ENCODE data around the gene BRCA2. TPM values are rescaled to one million over a fixed set of nuclear protein-coding genes. Genes with fewer than 3 reads are reported as not detected.

The BRCA2 gene
- total and polyA plus RNA-seq, 2 donors (not counting 1 experiment from before 2014, with no cell fraction given) = 1.2 to 6.0 TPM

DNA sequence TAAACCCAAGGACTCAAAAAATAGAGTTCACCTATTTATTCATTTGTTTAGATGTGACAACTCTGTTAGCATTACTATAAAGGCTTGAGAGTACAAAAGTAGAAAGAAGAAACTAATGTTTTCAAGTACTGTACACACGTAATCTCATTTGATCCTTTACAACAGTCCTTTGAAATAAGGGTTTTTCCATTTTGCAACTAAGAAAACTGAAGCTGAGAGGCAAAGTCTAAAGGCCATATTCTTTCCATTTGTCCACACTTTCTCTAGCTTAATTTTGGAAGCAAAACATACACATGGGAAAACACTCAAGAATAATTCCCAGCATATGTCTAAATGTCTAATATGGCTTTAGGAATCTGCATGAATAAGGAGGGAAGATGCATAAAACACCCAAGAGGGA lies 34.2 kb upstream of the BRCA2 start:
- no CpG with 5 or more reads among the region's 1 CpG for WGBS (ENCODE audit: insufficient coverage)
- ATAC-seq (ENCODE audit: low read depth) (no peak), DNase-seq (no peak)
- Histone ChIP-seq H3K4me3 (ENCODE audit: control extremely low read depth in 1 of 5, extremely low read depth in 1 of 5, insufficient read depth in 1 of 5, low read depth in 2 of 5, low read length in 4 of 5) (no peak overlapping the region), H3K27me3 (replicated peaks in 1 of 4; ENCODE audit: control extremely low read depth in 1 of 4, control insufficient read depth in 3 of 4, insufficient read depth in 4 of 4, low read length in 3 of 4) (no peaks in the 10 kb centered on the region), H3K4me2 (replicated peaks; ENCODE audit: low read depth, low read length, poor library complexity, severe bottlenecking) (no peak overlapping the region), H3K36me3 (replicated peaks in 1 of 2; ENCODE audit: control extremely low read depth in 1 of 2, control insufficient read depth in 1 of 2, extremely low read depth in 1 of 2, insufficient read depth in 2 of 2, low read length in 1 of 2) (peaks cover 0 to 2% of the 10 kb centered on the region in 2 experiments), H4K20me1 (ENCODE audit: control insufficient read depth, insufficient read depth, low read length, poor library complexity, severe bottlenecking) (no peaks in the 10 kb centered on the region), H3K4me1 (ENCODE audit: control insufficient read depth in 2 of 2, insufficient read depth in 2 of 2, low read length in 2 of 2) (no peaks in the 10 kb centered on the region), H3K9ac (ENCODE audit: low read length) (no peak overlapping the region), H3K9me3 (ENCODE audit: control extremely low read depth in 1 of 3, control insufficient read depth in 2 of 3, insufficient read depth in 1 of 3, low read length in 2 of 3) (no peaks in the 10 kb centered on the region), H3K27ac (ENCODE audit: low read length in 2 of 2) (no peak overlapping the region), H3K79me2 (ENCODE audit: control insufficient read depth, insufficient read depth, low read length) (no peaks in the 10 kb centered on the region), H2AFZ (ENCODE audit: insufficient read depth, low read depth, low read length, poor library complexity, severe bottlenecking) (no peak overlapping the region)
- Mint-ChIP-seq H3K4me1 (no peaks in the 10 kb centered on the region), H3K9me3 (ENCODE audit: insufficient read depth) (no peaks in the 10 kb centered on the region), H3K4me3 (no peak overlapping the region), H3K27me3 (no peaks in the 10 kb centered on the region), H3K27ac (no peak overlapping the region)
- ChIA-PET CTCF (interaction anchor here (0.6 kb wide), 1 partner anchor 404 kb away, joined by 3 read pairs; no protein-coding TSS in a partner anchor), POLR2A (no interaction called here)
- TF ChIP-seq EZH2 (IDR thresholded peaks at IDR 0.05; ENCODE audit: borderline replicate concordance, insufficient read depth, low read depth, low read length, poor library complexity, severe bottlenecking) = no peak
- TF ChIP-seq, protein P1, sequence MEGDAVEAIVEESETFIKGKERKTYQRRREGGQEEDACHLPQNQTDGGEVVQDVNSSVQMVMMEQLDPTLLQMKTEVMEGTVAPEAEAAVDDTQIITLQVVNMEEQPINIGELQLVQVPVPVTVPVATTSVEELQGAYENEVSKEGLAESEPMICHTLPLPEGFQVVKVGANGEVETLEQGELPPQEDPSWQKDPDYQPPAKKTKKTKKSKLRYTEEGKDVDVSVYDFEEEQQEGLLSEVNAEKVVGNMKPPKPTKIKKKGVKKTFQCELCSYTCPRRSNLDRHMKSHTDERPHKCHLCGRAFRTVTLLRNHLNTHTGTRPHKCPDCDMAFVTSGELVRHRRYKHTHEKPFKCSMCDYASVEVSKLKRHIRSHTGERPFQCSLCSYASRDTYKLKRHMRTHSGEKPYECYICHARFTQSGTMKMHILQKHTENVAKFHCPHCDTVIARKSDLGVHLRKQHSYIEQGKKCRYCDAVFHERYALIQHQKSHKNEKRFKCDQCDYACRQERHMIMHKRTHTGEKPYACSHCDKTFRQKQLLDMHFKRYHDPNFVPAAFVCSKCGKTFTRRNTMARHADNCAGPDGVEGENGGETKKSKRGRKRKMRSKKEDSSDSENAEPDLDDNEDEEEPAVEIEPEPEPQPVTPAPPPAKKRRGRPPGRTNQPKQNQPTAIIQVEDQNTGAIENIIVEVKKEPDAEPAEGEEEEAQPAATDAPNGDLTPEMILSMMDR (IDR thresholded peaks at IDR 0.05) = no peak
- intact Hi-C loops (cut with micrococcal nuclease) = no loop called here

DNA sequence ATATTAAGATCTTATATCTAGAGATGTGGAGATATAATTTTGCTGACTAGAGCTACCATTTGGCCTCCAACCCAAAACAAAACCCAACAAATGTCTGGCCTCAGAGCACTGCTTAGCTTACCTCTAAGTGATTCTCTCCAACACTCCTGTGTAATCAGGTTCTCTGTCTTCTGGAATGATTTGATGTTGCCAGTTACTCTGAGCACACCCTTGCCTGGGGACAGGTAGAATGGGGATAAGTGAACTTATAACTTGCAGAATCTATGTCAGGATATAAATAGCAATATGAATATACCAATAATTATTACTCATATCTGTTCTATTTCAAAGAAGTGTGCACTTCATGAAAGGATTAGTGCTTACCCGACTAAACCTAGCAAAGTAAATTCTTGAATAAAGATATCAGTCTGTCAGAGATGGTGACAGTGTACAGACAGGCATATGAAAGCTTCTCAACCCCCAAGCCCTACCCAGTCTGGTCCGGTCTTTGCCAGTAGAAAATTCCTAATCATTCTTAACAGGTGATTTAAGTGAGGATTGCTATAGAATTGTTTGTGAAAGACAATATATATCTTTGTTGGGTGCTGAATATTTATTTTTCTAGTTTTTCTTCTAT lies 33.1 kb upstream of the BRCA2 start:
- no peaks in the 10 kb centered on the region for H3K9me3 ChIP-seq (ENCODE audit: control extremely low read depth in 1 of 3, control insufficient read depth in 2 of 3, insufficient read depth in 1 of 3, low read length in 2 of 3)
- H3K4me3 ChIP-seq (ENCODE audit: control extremely low read depth in 1 of 5, extremely low read depth in 1 of 5, insufficient read depth in 1 of 5, low read depth in 2 of 5, low read length in 4 of 5) = no peak overlapping the region
- no peaks in the 10 kb centered on the region for H3K4me1 Mint-ChIP-seq
- H3K27ac ChIP-seq (ENCODE audit: low read length in 2 of 2) = no peak overlapping the region
- DNase-seq = no peak
- no peak overlapping the region for H3K9ac ChIP-seq (ENCODE audit: low read length)
- H3K4me1 ChIP-seq (ENCODE audit: control insufficient read depth in 2 of 2, insufficient read depth in 2 of 2, low read length in 2 of 2) = no peaks in the 10 kb centered on the region
- H2AFZ ChIP-seq (ENCODE audit: insufficient read depth, low read depth, low read length, poor library complexity, severe bottlenecking) = no peak overlapping the region
- ChIA-PET POLR2A (no interaction called here), CTCF (no interaction called here)
- no peaks in the 10 kb centered on the region for H3K27me3 Mint-ChIP-seq
- no peaks in the 10 kb centered on the region for H3K27me3 ChIP-seq (replicated peaks in 1 of 4; ENCODE audit: control extremely low read depth in 1 of 4, control insufficient read depth in 3 of 4, insufficient read depth in 4 of 4, low read length in 3 of 4)
- no peak overlapping the region for H3K4me2 ChIP-seq (replicated peaks; ENCODE audit: low read depth, low read length, poor library complexity, severe bottlenecking)
- TF ChIP-seq EZH2 (IDR thresholded peaks at IDR 0.05; ENCODE audit: borderline replicate concordance, insufficient read depth, low read depth, low read length, poor library complexity, severe bottlenecking) = no peak
- TF ChIP-seq, protein P1 (IDR thresholded peaks at IDR 0.05) = no peak
- H3K27ac Mint-ChIP-seq = no peak overlapping the region
- WGBS (ENCODE audit: insufficient coverage) = no CpG with 5 or more reads among the region's 2 CpGs
- H4K20me1 ChIP-seq (ENCODE audit: control insufficient read depth, insufficient read depth, low read length, poor library complexity, severe bottlenecking) = no peaks in the 10 kb centered on the region
- no peak overlapping the region for H3K4me3 Mint-ChIP-seq
- peaks cover 0 to 2% of the 10 kb centered on the region in 2 experiments for H3K36me3 ChIP-seq (replicated peaks in 1 of 2; ENCODE audit: control extremely low read depth in 1 of 2, control insufficient read depth in 1 of 2, extremely low read depth in 1 of 2, insufficient read depth in 2 of 2, low read length in 1 of 2)
- intact Hi-C loops (cut with micrococcal nuclease) = no loop called here
- no peak for ATAC-seq (ENCODE audit: low read depth)
- no peaks in the 10 kb centered on the region for H3K9me3 Mint-ChIP-seq (ENCODE audit: insufficient read depth)
- no peaks in the 10 kb centered on the region for H3K79me2 ChIP-seq (ENCODE audit: control insufficient read depth, insufficient read depth, low read length)

All from B cell (primary cell).